ENCODE data around the gene ARHGEF3. TPM values are rescaled to one million over a fixed set of nuclear protein-coding genes. Genes with fewer than 3 reads are reported as not detected.
"Not testable (repeated sequence)": the region's sequence is repeated elsewhere in the genome, so short reads cannot be mapped to it uniquely, and the experiment has no call there.

Gene ARHGEF3
- total RNA-seq, 5 donors from 2014 or later (not counting 1 experiment from before 2014, with no cell fraction given) = 93.4 to 132 (median 124) TPM

DNA sequence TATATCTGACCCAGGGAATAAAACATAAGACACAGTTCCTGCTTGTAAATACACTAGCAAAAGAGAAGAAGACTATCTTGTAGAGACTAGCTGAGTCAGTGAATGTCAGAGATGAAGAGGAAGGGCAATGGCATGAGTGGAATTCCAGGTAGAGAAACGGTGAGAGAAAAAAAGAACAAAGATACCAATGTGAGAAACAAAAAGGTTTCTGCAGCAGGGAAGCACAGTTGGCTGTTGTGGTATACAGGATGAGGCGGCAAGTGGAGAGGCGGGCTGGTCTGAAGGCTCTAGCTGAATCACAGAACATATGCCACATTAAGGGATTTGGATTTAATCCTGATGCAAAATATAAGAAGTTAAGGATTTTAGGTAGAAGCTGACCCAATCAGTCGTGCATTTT, 101.6 kb downstream of the ARHGEF3 start:
- Histone ChIP-seq H3K36me3 (ENCODE audit: control insufficient read depth in 2 of 2, extremely low read depth in 1 of 2, insufficient read depth in 1 of 2, low read length in 1 of 2) (no peaks in the 10 kb centered on the region), H3K27me3 (replicated peaks in 1 of 2; ENCODE audit: control insufficient read depth in 2 of 2, extremely low read depth in 1 of 2, insufficient read depth in 2 of 2, low read length in 1 of 2) (no peaks in the 10 kb centered on the region), H3K4me1 (ENCODE audit: control insufficient read depth in 1 of 2, extremely low read depth in 1 of 2, insufficient read depth in 2 of 2, low read length in 2 of 2) (peaks cover 21 to 24% of the 10 kb centered on the region in 2 experiments), H3K9me3 (no peaks in the 10 kb centered on the region), H3K4me3 (ENCODE audit: control insufficient read depth in 1 of 2, extremely low read depth in 1 of 2, low read length in 1 of 2) (no peak overlapping the region), H3K27ac (ENCODE audit: low read length) (no peak overlapping the region)
- DNase-seq (no peak), ATAC-seq (replicated peaks in 1 of 4) (no peak)
- ChIA-PET CTCF (interaction anchor here (0.7 to 1.9 kb wide), 3 partner anchors 90 to 288 kb away, joined by 3 to 10 read pairs (median 7); no protein-coding TSS in a partner anchor), POLR2A (interaction anchor here in 1 of 2 donors (0.6 kb wide), 1 partner anchor 287 kb away, joined by 3 read pairs; no protein-coding TSS in a partner anchor)
- H3K27me3 Mint-ChIP-seq = no peaks in the 10 kb centered on the region
- no peaks in the 10 kb centered on the region for H3K9me3 Mint-ChIP-seq
- H3K4me3 Mint-ChIP-seq = no peak overlapping the region
- no peaks in the 10 kb centered on the region for H3K36me3 Mint-ChIP-seq
- H3K27ac Mint-ChIP-seq = no peak overlapping the region
- H3K4me1 Mint-ChIP-seq = peaks cover 30 to 39% (median 34%) of the 10 kb centered on the region in 3 donors
- 71% methylated on average over 3 of the region's 4 CpGs for WGBS (ENCODE audit: insufficient coverage)

DNA sequence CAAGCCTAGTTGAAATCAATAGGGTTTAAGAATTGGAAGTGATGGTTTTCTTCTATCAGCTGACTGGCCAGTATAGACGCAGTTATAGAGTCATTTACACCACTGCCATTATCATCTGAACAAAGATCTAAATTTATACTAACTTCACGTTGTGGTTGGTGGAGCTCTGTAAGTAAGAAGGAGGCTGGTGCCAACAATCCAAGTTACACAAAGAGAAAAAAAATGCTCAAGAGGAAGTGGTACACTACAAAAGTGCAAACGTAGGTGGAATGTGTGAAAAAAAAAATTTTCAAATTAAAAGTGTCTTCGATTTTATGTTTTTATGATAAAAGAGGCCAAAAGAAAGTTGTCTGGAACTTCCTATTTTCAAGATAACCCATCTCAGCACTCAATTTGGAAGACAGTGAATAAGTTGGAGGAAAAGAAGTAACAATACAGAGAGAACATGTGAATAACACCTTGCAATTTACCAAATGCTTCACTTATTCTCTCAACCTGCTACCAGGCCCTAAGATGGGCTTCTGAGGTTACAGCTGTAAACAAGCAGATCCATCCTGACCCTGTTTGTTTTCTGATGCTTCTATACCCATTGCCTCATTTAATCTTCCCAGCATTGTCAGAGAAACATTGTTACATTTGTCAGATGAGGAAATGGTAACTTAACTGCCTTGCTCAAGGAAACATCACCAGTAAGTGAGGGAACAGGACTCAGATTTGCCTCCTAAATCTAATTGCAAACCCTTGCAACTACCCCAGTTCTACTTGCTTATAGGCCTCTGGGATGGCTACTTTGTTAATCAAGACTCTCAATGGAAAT, 106.7 kb downstream of the ARHGEF3 start:
- Mint-ChIP-seq H3K9me3 (no peaks in the 10 kb centered on the region), H3K27ac (peak overlapping the region; percentile 79 to 86), H3K27me3 (no peaks in the 10 kb centered on the region), H3K4me1 (peaks cover 47 to 50% (median 48%) of the 10 kb centered on the region in 3 donors), H3K4me3 (peak overlapping the region; percentile 25 to 54 (median 53)), H3K36me3 (no peaks in the 10 kb centered on the region)
- ATAC-seq (replicated peaks in 1 of 4) (peak; percentile 60 to 83 (median 72)), DNase-seq (peak in 2 of 35 experiments; percentile 12 to 62)
- Histone ChIP-seq H3K4me3 (ENCODE audit: control insufficient read depth in 1 of 2, extremely low read depth in 1 of 2, low read length in 1 of 2) (no peak overlapping the region), H3K27ac (ENCODE audit: low read length) (peak overlapping the region; percentile 68), H3K9me3 (no peaks in the 10 kb centered on the region), H3K4me1 (ENCODE audit: control insufficient read depth in 1 of 2, extremely low read depth in 1 of 2, insufficient read depth in 2 of 2, low read length in 2 of 2) (peaks cover 37% of the 10 kb centered on the region in 2 experiments), H3K36me3 (ENCODE audit: control insufficient read depth in 2 of 2, extremely low read depth in 1 of 2, insufficient read depth in 1 of 2, low read length in 1 of 2) (no peaks in the 10 kb centered on the region), H3K27me3 (replicated peaks in 1 of 2; ENCODE audit: control insufficient read depth in 2 of 2, extremely low read depth in 1 of 2, insufficient read depth in 2 of 2, low read length in 1 of 2) (no peaks in the 10 kb centered on the region)
- ChIA-PET CTCF (interaction anchor here in 1 of 2 donors (0.6 to 4.3 kb wide), 9 partner anchors 9 to 294 kb away, joined by 3 to 18 read pairs (median 5); no protein-coding TSS in a partner anchor), POLR2A (interaction anchor here (0.5 to 1.1 kb wide), 10 partner anchors 9 to 128 kb away, joined by 3 to 10 read pairs (median 4); no protein-coding TSS in a partner anchor)
- no CpG with 5 or more reads among the region's 4 CpGs for WGBS (ENCODE audit: insufficient coverage)

DNA sequence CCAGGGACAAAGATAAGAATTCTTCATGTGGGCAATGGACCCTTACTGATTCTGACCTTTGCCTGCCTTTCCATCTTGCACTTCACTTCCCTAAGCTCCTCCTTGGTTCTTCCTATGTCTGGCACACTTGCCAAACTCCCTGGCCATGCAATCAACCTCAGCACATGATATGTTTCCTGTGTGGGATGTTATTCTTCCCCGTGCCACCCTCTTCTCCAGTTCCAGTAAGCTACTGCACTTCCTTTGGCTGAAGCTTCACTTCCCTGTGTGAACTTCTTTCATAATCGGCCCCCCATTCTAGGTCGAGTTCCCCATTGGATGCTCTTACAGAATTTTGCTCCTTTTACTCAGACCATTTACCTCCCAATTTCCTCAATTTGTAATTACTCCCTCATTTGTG, 108.0 kb downstream of the ARHGEF3 start:
- Mint-ChIP-seq H3K4me1 (peaks cover 46 to 47% (median 47%) of the 10 kb centered on the region in 3 donors), H3K27ac (peak overlapping the region; percentile 16 to 79), H3K27me3 (no peaks in the 10 kb centered on the region), H3K9me3 (no peaks in the 10 kb centered on the region), H3K36me3 (no peaks in the 10 kb centered on the region), H3K4me3 (peak overlapping the region in 2 of 3 donors; percentile 6 to 53)
- H3K27me3 ChIP-seq (replicated peaks in 1 of 2; ENCODE audit: control insufficient read depth in 2 of 2, extremely low read depth in 1 of 2, insufficient read depth in 2 of 2, low read length in 1 of 2) = no peaks in the 10 kb centered on the region
- ATAC-seq (replicated peaks in 1 of 4) (no peak), DNase-seq (peak in 1 of 35 experiments; percentile 18)
- H3K36me3 ChIP-seq (ENCODE audit: control insufficient read depth in 2 of 2, extremely low read depth in 1 of 2, insufficient read depth in 1 of 2, low read length in 1 of 2) = no peaks in the 10 kb centered on the region
- ChIA-PET POLR2A (interaction anchor here in 1 of 2 donors (0.7 to 0.9 kb wide), 2 partner anchors 11 to 108 kb away, joined by 4 read pairs; partner anchors contain the start of genes ARHGEF3 and TASOR), CTCF (interaction anchor here (0.6 to 4.3 kb wide), 4 partner anchors 9 to 105 kb away, joined by 3 to 15 read pairs (median 6); no protein-coding TSS in a partner anchor)
- 6% methylated on average over 2 of the region's 3 CpGs for WGBS (ENCODE audit: insufficient coverage)
- H3K9me3 ChIP-seq = no peaks in the 10 kb centered on the region
- no peak overlapping the region for H3K4me3 ChIP-seq (ENCODE audit: control insufficient read depth in 1 of 2, extremely low read depth in 1 of 2, low read length in 1 of 2)
- H3K4me1 ChIP-seq (ENCODE audit: control insufficient read depth in 1 of 2, extremely low read depth in 1 of 2, insufficient read depth in 2 of 2, low read length in 2 of 2) = peaks cover 37% of the 10 kb centered on the region in 2 experiments
- H3K27ac ChIP-seq (ENCODE audit: low read length) = peak overlapping the region; percentile 68

DNA sequence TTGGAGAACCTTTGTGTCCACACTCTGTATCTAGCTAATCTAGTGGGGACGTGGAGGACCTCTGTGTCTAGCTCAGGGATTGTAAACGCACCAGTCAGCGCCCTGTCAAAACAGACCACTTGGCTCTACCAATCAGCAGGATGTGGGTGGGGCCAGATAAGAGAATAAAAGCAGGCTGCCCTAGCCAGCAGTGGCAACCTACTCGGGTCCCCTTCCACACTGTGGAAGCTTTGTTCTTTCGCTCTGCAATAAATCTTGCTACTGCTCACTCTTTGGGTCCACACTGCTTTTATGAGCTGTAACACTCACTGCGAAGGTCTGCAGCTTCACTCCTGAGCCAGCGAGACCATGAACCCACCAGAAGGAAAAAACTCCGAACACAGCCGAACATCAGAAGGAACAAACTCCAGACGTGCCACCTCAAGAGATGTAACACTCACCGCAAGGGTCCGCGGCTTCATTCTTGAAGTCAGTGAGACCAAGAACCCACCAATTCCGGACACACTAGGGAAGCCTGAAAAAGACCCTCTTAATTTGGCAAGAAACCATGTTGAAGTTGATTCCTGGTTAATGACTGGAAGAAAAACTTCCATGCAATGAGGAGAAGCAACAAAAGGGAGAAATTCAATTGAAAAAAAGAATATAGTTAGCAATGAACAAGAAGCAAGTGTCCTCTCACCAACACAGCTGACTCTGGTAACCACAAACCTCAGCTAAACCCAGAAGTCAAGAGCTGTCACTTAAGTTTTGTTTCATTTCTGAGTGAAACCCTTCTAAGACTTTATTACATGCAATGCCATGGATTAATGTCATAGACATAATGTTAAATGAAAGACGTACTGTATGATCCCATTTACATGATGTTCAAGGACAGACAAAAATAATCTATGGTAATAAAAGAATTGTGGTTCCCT, 109.0 kb downstream of the ARHGEF3 start:
- H3K4me3 ChIP-seq (ENCODE audit: control insufficient read depth in 1 of 2, extremely low read depth in 1 of 2, low read length in 1 of 2) = peak overlapping the region; percentile 19 to 42
- peaks cover 46 to 51% (median 51%) of the 10 kb centered on the region in 3 donors for H3K4me1 Mint-ChIP-seq
- CTCF ChIA-PET = interaction anchor here (0.5 to 4.3 kb wide), 5 partner anchors 10 to 106 kb away, joined by 3 to 15 read pairs (median 5); no protein-coding TSS in a partner anchor

DNA sequence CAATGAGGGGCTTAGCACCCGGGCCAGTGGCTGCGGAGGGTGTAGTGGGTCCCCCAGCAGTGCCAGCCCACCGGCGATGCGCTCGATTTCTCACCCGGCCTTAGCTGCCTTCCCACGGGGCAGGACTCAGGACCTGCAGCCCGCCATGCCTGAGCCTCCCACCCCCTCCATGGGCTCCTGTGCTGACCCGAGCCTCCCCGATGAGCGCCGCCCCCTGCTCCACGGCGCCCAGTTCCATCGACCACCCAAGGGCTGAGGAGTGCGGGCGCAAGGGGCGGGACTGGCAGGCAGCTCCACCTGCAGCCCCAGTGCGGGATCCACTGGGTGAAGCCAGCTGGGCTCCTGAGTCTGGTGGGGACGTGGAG, 109.8 kb downstream of the ARHGEF3 start:
- not testable (repeated sequence) for H3K36me3 Mint-ChIP-seq; H3K27ac ChIP-seq (ENCODE audit: low read length); H3K9me3 ChIP-seq; H3K27me3 ChIP-seq (replicated peaks in 1 of 2; ENCODE audit: control insufficient read depth in 2 of 2, extremely low read depth in 1 of 2, insufficient read depth in 2 of 2, low read length in 1 of 2); ATAC-seq (replicated peaks in 1 of 4); H3K4me3 ChIP-seq (ENCODE audit: control insufficient read depth in 1 of 2, extremely low read depth in 1 of 2, low read length in 1 of 2); H3K27me3 Mint-ChIP-seq; H3K9me3 Mint-ChIP-seq; H3K27ac Mint-ChIP-seq; H3K36me3 ChIP-seq (ENCODE audit: control insufficient read depth in 2 of 2, extremely low read depth in 1 of 2, insufficient read depth in 1 of 2, low read length in 1 of 2); DNase-seq; H3K4me3 Mint-ChIP-seq
- ChIA-PET POLR2A (interaction anchor here in 1 of 2 donors (0.8 kb wide), 1 partner anchor 15 kb away, joined by 3 read pairs; no protein-coding TSS in a partner anchor), CTCF (interaction anchor here in 1 of 2 donors (1.8 to 4.3 kb wide), 2 partner anchors 10 to 13 kb away, joined by 5 to 15 read pairs; no protein-coding TSS in a partner anchor)
- H3K4me1 ChIP-seq (ENCODE audit: control insufficient read depth in 1 of 2, extremely low read depth in 1 of 2, insufficient read depth in 2 of 2, low read length in 2 of 2) = peaks cover 36 to 37% of the 10 kb centered on the region in 2 experiments
- WGBS (ENCODE audit: insufficient coverage) = 99% methylated on average over 9 of the region's 21 CpGs
- peaks cover 46 to 51% (median 50%) of the 10 kb centered on the region in 3 donors for H3K4me1 Mint-ChIP-seq

More for the DNA sequence above, 109.0 kb downstream of the ARHGEF3 start:
- Histone ChIP-seq H3K4me1 (ENCODE audit: control insufficient read depth in 1 of 2, extremely low read depth in 1 of 2, insufficient read depth in 2 of 2, low read length in 2 of 2) (peaks cover 37% of the 10 kb centered on the region in 2 experiments), H3K27ac (ENCODE audit: low read length) (peak overlapping the region; percentile 68)
- H3K9me3 ChIP-seq; H3K27me3 ChIP-seq (replicated peaks in 1 of 2; ENCODE audit: control insufficient read depth in 2 of 2, extremely low read depth in 1 of 2, insufficient read depth in 2 of 2, low read length in 1 of 2); H3K9me3 Mint-ChIP-seq; H3K27me3 Mint-ChIP-seq; H3K36me3 ChIP-seq (ENCODE audit: control insufficient read depth in 2 of 2, extremely low read depth in 1 of 2, insufficient read depth in 1 of 2, low read length in 1 of 2); H3K36me3 Mint-ChIP-seq: not testable (repeated sequence)
- POLR2A ChIA-PET = interaction anchor here (0.5 to 0.9 kb wide), 4 partner anchors 10 to 103 kb away, joined by 3 to 4 read pairs (median 4); partner anchors contain the start of gene TASOR (in 1 of the 2)
- ATAC-seq (replicated peaks in 1 of 4) = peak; percentile 76 to 85 (median 80)
- DNase-seq = peak in 24 of 35 experiments; percentile 9 to 77 (median 30)
- 13% methylated on average over 3 of the region's 15 CpGs for WGBS (ENCODE audit: insufficient coverage)
- H3K4me3 Mint-ChIP-seq = peak overlapping the region; percentile 53 to 82 (median 71)
- H3K27ac Mint-ChIP-seq = peak overlapping the region; percentile 63 to 79
